Heart left ventricle (tissue), 16 donors: ENCODE results near the gene TRAFD1. TPM values are rescaled to one million over a fixed set of nuclear protein-coding genes. Genes with fewer than 3 reads are reported as not detected.

ENCODE experiments used
- ATAC-seq, 4 donors: fragments of 200-7000 bp; cut with Tn5 transposase; one replicate each; pipeline ENCODE4 v1.9.1; 2020 to 2022; ENCODE audit warnings: moderate library complexity in 4 of 4, mild to moderate bottlenecking in 3 of 4, moderate number of reproducible peaks in 1 of 4
- DNase-seq, 5 donors: peaks; one replicate each; pipeline ENCODE4 v3.0.0-alpha.2; 2020
- H3K27ac ChIP-seq, 12 donors: fragments of 200-600 bp; sonication (generic) in 4 of 12; one replicate each; pipeline versions ENCODE4 v1.5.0 to v1.8.0; 2016 to 2022; ENCODE audit warnings: mild to moderate bottlenecking in 2 of 12
- H3K27me3 ChIP-seq, 9 donors: fragments of 200-600 bp; sonication (generic) in 2 of 9; one replicate each; pipeline versions ENCODE4 v1.5.1 to v1.8.0; 2016 to 2022; ENCODE audit warnings: mild to moderate bottlenecking in 3 of 9
- H3K36me3 ChIP-seq, 9 donors: fragments of 200-600 bp; sonication (generic) in 2 of 9; one replicate each; pipeline versions ENCODE4 v1.5.0 to v1.8.0; 2018 to 2022; ENCODE audit warnings: mild to moderate bottlenecking in 2 of 9
- H3K4me1 ChIP-seq, 12 donors: fragments of 200-600 bp; sonication (generic) in 4 of 12; one replicate each; pipeline versions ENCODE4 v1.5.0 to v1.8.0; 2016 to 2022; ENCODE audit warnings: mild to moderate bottlenecking in 3 of 12
- H3K4me3 ChIP-seq, 12 donors: fragments of 200-600 bp; sonication (generic) in 4 of 12; one replicate each; pipeline versions ENCODE4 v1.5.0 to v1.8.0; 2017 to 2022; ENCODE audit warnings: mild to moderate bottlenecking in 9 of 12, moderate library complexity in 4 of 12
- H3K9me3 ChIP-seq, 12 donors: fragments of 200-600 bp; sonication (generic) in 4 of 12; one replicate each; pipeline versions ENCODE4 v1.5.0 to v1.8.0; 2016 to 2022; ENCODE audit warnings: mild to moderate bottlenecking in 1 of 12
- POLR2A ChIP-seq, 2 donors: fragments of 450-650 bp; IDR thresholded peaks; one replicate each; pipeline ENCODE4 v1.6.1; 2017; ENCODE audit warnings: antibody characterized with exemption in 2 of 2, mild to moderate bottlenecking in 2 of 2, moderate library complexity in 2 of 2
- WGBS, 4 donors: extraction: QIAGEN DNeasy Blood & Tissue Kit in 2 of 4; methylation state at CpG; one replicate each; pipeline versions ENCODE4 v1.1.5 to v1.1.7; 2013 to 2018; 5-methylcytosine and 5-hydroxymethylcytosine counted together
- intact Hi-C, 10 donors: fragments of 100-400 bp; cut with DNase I; formaldehyde crosslinking; loops; one replicate each; pipeline versions ENCODE4 v1.11.1 to v1.14.2; 2022
- polyA plus RNA-seq, 2 donors: library from polyadenylated mRNA; stranded (reverse); fragments of 200-250 nt; gene quantifications; one replicate each; pipeline ENCODE4 v1.2.3, GENCODE V29; 2013
- total RNA-seq, 9 donors: library from RNA; depleted of rRNA in 2 of 9; stranded (reverse); fragments of >200 nt in 2 of 9; fragmentation: NEBNext Ultra II Directional in 3 of 9; extraction: Animal tissue kit (Norgen Biotek cat#: 25700) in 3 of 9; gene quantifications; one replicate each; pipeline versions ENCODE4 v1.1.0 to v1.2.4, GENCODE V29; 2016 to 2023
- TF ChIP-seq, protein P1 (sequence below), 12 donors: fragments of 200-600 bp; sonication (generic) in 4 of 12; IDR thresholded peaks; one replicate each; pipeline versions ENCODE4 v1.5.0 to v1.8.0; 2018 to 2022; ENCODE audit warnings: antibody characterized with exemption in 12 of 12, mild to moderate bottlenecking in 5 of 12
- donor health status: ischemic (EF 13 %, LVEDD 7.1; RV severe dilation, severe dysfunction).
- donor health status: healthy with polysubstance abuse.
- donor health status: DM: no; HTN: yes; CAD: no.
- donor health status: DM: no; HTN: no; CAD: no.
- donor health status: ischemic (EF 25% LVEDD 6.9; RV normal size, moderate dysfunction).
- donor health status: ischemic (EF 25% LVEDD 5.7; RV mildly dilated, moderate dysfunction).
- donor health status: healthy.
- donor health status: DM: yes; HTN: yes; CAD: no.
- donor health status: ischemic (EF 35%, LVEDD 5.7; RV mildly dilated, moderate dysfunction).
- donor health status: nonischemic (EF 11% LVEDD 7.7; RV severe dilation, severe dysfunction).
- donor health status: DM: yes; HTN: yes; CAD: no.
- donor health status: PGD.
- donor health status: ischemic (EF 29% LVEDD 5.4; RV normal size, mild dysfunction).
- donor health status: nonischemic (EF 23%, LVEDD 6.1; RV moderate dilation, normal function).

TRAFD1 gene
- total and polyA plus RNA-seq, 11 donors, result 6.7 to 84.7 (median 22.7) TPM

DNA sequence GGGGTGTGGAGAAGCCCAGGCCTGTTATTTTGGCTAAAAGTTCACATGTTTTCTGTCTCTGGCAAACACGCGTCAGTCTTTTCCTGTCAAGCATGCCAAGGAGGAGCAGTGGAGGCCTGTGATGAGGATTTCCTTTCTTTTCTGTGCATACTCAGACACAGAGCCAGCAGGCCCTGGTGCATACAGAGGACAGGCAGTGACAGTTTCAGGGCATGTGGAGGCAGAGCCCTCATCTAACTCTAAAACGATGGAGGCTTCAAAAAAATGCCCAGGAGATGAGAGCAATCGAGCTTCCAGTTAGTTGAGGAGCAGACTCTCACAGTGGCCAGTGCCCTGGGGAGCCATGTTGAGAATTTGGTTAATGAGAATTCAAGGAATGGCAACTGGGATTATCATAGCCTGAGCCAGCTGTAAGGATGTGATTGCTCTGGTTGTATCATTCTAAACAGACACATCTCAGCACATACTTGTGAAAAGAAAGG is 66.5 kb downstream of the TRAFD1 start:
- H3K27me3 ChIP-seq, result no peaks in the 10 kb centered on the region
- WGBS, 4 donors, result 33 to 50% (median 38%) methylated on average over 4 of the region's 4 CpGs
- ATAC-seq (peak; percentile 18 to 65 (median 56)), DNase-seq (no peak)
- H3K4me1 ChIP-seq, result peaks cover 0 to 27% (median 8%) of the 10 kb centered on the region in 12 donors
- intact Hi-C loops, result loop anchor here in 1 of 10 donors (10.0 kb wide), 1 partner anchor 193 kb away; the partner anchor contains the start of gene HECTD4
- no peak overlapping the region for H3K4me3 ChIP-seq
- H3K36me3 ChIP-seq, result peaks cover 0 to 94% (median 84%) of the 10 kb centered on the region in 9 donors
- TF ChIP-seq POLR2A (IDR thresholded peaks at IDR 0.05), result no peak
- TF ChIP-seq, protein P1, sequence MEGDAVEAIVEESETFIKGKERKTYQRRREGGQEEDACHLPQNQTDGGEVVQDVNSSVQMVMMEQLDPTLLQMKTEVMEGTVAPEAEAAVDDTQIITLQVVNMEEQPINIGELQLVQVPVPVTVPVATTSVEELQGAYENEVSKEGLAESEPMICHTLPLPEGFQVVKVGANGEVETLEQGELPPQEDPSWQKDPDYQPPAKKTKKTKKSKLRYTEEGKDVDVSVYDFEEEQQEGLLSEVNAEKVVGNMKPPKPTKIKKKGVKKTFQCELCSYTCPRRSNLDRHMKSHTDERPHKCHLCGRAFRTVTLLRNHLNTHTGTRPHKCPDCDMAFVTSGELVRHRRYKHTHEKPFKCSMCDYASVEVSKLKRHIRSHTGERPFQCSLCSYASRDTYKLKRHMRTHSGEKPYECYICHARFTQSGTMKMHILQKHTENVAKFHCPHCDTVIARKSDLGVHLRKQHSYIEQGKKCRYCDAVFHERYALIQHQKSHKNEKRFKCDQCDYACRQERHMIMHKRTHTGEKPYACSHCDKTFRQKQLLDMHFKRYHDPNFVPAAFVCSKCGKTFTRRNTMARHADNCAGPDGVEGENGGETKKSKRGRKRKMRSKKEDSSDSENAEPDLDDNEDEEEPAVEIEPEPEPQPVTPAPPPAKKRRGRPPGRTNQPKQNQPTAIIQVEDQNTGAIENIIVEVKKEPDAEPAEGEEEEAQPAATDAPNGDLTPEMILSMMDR (IDR thresholded peaks at IDR 0.05), result no peak
- H3K27ac ChIP-seq, result peak overlapping the region in 6 of 12 donors; percentile 23 to 57 (median 49)
- H3K9me3 ChIP-seq, result no peaks in the 10 kb centered on the region

DNA sequence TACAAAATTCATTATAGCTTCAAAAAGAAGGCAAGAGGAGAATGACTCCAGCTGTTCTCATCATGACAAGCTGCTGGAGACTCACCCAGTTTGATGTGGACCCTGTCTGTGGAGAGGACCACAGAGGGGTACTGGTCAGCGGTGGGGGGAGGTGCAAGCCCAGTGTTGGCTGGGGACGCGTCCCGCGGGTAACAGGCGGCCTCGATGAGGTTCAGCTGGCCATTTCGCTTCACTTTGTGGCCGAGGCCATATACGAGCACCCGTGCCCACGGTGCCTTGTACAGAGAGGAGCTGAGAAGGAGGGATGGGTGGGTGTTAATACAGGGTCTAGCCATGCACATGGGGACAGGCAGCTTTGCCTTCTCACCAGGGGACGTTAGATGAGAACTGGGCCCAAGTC is 67.1 kb downstream of the TRAFD1 start:
- no peak for DNase-seq
- peaks cover 0 to 96% (median 84%) of the 10 kb centered on the region in 9 donors for H3K36me3 ChIP-seq
- H3K4me3 ChIP-seq, result no peak overlapping the region
- TF ChIP-seq, protein P1 (IDR thresholded peaks at IDR 0.05), result no peak
- TF ChIP-seq POLR2A (IDR thresholded peaks at IDR 0.05), result no peak
- no peaks in the 10 kb centered on the region for H3K9me3 ChIP-seq
- intact Hi-C loops, result loop anchor here in 1 of 10 donors (10.0 kb wide), 1 partner anchor 192 kb away; the partner anchor contains the start of gene HECTD4
- WGBS, 4 donors, result 89 to 92% (median 90%) methylated on average over 13 of the region's 13 CpGs
- ATAC-seq, result no peak
- peaks cover 0 to 27% (median 8%) of the 10 kb centered on the region in 12 donors for H3K4me1 ChIP-seq
- H3K27me3 ChIP-seq, result no peaks in the 10 kb centered on the region
- peak overlapping the region in 4 of 12 donors; percentile 23 to 54 (median 50) for H3K27ac ChIP-seq

DNA sequence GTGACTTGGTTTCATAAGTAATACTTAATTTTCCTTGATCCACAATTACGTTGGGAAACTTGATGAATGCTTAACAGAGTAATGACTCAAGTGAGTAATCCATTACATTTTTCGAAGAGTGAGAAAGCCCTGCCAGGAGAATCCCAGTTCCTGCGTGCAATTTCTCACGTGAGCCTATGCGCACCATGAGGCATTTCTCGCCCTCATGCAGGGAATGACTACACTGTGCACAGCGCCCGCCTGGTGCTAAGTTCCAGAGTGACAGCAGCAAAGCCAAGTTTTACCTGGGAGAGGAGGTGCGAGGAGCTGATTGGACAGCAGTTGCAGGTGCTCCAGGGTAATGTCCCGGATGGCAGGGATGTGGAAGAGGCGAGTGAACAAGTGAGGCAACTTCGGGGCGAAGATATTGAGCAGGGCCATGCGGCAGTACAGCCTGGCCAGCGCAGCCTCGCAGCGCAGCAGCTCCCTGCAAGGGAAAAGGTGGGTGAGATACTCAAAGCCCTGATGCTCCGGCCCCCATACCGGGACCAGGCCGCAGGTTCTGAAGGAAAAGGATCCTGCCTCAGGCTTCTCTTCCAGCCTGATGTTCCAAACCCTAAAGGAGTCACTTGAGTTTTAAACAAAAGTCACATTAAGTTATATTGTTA is 69.4 kb downstream of the TRAFD1 start:
- no peaks in the 10 kb centered on the region for H3K9me3 ChIP-seq
- DNase-seq, result no peak
- intact Hi-C loops, result loop anchor here in 7 of 10 donors (5.0 to 10.0 kb wide), 3 partner anchors 188 to 193 kb away; partner anchors contain the start of gene HECTD4 (in 2 of the 7)
- no peak overlapping the region for H3K4me3 ChIP-seq
- H3K27ac ChIP-seq, result no peak overlapping the region
- ATAC-seq, result no peak
- no peaks in the 10 kb centered on the region for H3K27me3 ChIP-seq
- TF ChIP-seq POLR2A (IDR thresholded peaks at IDR 0.05), result no peak
- TF ChIP-seq, protein P1 (IDR thresholded peaks at IDR 0.05), result no peak
- WGBS, 4 donors, result 95 to 96% (median 95%) methylated on average over 20 of the region's 20 CpGs
- peaks cover 0 to 27% (median 8%) of the 10 kb centered on the region in 12 donors for H3K4me1 ChIP-seq
- H3K36me3 ChIP-seq, result peaks cover 0 to 97% (median 88%) of the 10 kb centered on the region in 9 donors

DNA sequence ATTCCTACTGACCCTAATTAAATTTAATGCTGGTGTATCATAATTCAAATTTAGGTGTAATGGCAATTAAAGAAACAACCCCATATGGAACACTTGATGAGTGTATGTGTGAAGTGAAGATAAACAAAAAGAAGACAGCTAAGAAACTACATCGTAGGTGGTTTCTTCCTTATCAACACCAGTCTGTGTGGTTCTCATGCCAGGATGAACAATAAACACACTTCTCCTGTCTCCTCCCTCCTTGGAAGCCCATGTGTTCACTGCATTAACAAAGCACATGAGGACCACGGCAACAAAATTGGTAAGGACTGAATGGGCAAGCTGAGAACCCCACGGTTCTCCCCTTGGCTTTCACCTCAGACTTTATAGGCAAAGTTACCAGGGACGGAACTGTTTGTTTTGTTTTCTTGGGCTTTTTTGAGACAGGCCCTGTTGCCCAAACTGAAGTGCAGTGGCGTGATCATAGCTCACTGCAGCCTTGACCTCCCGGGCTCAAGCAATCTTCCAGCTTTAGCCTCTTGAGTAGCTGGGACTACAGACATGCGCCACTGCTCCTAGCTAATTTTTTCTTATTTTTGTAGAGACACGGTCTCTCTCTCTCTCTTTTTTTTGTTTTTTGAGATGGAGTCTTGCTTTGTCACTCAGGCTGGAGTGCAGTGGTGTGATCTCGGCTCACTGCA is 71.0 kb downstream of the TRAFD1 start:
- DNase-seq, result no peak
- Histone ChIP-seq H3K9me3 (no peaks in the 10 kb centered on the region), H3K4me1 (peaks cover 0 to 19% (median 5%) of the 10 kb centered on the region in 12 donors), H3K27ac (no peak overlapping the region), H3K36me3 (peaks cover 0 to 99% (median 86%) of the 10 kb centered on the region in 9 donors), H3K27me3 (no peaks in the 10 kb centered on the region), H3K4me3 (no peak overlapping the region)
- 89 to 92% (median 91%) methylated on average over 9 of the region's 9 CpGs for WGBS, 4 donors
- intact Hi-C loops, result loop anchor here in 7 of 10 donors (5.0 to 10.0 kb wide), 3 partner anchors 186 to 191 kb away; partner anchors contain the start of gene HECTD4 (in 2 of the 7)
- no peak for TF ChIP-seq POLR2A (IDR thresholded peaks at IDR 0.05)
- TF ChIP-seq, protein P1 (IDR thresholded peaks at IDR 0.05), result no peak
- ATAC-seq, result no peak
